ENCODE data around the gene RBP4.

Gene RBP4

GRCh38 chr10:93601146-93601773 is at the start of gene RBP4:
Gene RBP4, minus strand, starts transcription at chr10:93601235. Its CDS starts 207 bp downstream, at chr10:93601028.
- DNase-seq, result no peak

- DNase-seq, result no peak
Measured at GRCh38 chr10:93639791-93640190, 38.8 kb upstream of the RBP4 start.

GRCh38 chr10:93630625-93631557 is 29.9 kb upstream of the RBP4 start:
- DNase-seq, result no peak

DNA sequence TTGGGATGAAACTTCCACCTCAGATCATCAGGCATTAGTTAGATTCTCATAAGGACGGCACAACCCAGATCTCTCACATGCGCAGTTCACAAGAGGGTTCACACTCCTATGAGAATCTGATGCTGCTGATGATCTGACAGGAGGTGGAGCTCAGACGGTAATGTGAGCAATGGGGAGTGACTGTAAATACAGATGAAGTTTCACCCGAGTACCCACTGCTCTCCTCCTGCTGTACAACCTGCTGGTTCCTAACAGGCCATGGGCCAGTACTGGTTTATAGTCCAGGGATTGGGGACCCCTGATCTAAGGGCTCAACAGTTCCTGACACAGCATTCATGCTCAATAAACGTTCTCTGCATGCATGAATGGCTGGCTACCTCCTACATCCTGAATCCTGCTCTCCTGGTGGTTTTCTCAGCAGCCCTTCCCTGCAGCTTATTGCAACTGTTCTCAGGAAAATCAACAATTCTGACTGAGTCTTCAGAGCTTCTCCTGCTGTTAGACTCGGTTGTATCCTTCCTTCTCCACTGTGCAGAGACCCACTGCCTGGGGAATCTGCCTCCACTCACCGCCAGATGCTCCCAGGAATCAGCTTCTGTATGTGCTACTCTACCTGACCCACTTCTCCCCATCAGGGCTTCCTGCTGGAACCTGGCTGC is 28.7 kb upstream of the RBP4 start:
- DNase-seq, result no peak

DNA sequence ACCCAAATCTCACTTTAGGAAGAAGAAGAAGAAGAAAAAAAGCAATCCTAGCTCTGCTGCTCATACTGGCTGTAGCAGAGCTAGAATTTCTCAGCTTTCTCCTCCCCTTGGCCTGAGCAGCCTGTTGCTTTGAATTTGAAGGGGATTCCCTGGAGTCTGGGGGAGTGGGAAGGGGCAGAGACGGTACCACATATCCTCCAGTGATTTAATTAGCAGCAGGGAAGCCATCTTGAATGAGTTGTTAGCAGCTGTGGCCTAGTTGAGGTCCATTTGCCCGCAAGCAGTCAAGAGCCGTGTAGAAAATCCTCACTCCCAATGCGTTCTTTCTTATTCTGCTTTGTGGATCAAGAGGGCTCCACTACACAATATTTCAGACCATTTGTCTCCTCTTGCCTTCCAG is 27.8 kb upstream of the RBP4 start:
- DNase-seq, result no peak

DNA sequence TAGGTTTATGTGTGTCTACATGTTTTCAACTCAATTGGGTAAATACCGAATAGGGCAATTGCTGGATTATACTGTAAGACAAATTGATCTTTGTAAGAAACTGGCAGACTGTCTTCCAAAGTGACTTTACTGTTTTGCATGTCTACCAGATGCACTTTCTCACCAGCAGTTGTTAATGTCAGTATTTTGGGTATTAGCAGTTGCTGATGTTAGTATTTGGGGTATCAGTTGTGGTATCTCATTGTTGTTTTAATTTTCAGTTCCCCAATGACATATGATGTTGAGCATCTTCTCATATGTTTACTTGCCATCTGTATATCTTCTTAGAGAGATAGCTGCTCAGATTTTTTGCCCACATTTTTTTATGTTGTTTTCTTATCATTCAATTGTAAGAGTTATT is 21.9 kb upstream of the RBP4 start:
- no peak for DNase-seq

GRCh38 chr10:93620925-93621324 is 19.9 kb upstream of the RBP4 start:
- no peak for DNase-seq

- no peak for DNase-seq
Measured at GRCh38 chr10:93615576-93616235, 14.7 kb upstream of the RBP4 start.

DNA sequence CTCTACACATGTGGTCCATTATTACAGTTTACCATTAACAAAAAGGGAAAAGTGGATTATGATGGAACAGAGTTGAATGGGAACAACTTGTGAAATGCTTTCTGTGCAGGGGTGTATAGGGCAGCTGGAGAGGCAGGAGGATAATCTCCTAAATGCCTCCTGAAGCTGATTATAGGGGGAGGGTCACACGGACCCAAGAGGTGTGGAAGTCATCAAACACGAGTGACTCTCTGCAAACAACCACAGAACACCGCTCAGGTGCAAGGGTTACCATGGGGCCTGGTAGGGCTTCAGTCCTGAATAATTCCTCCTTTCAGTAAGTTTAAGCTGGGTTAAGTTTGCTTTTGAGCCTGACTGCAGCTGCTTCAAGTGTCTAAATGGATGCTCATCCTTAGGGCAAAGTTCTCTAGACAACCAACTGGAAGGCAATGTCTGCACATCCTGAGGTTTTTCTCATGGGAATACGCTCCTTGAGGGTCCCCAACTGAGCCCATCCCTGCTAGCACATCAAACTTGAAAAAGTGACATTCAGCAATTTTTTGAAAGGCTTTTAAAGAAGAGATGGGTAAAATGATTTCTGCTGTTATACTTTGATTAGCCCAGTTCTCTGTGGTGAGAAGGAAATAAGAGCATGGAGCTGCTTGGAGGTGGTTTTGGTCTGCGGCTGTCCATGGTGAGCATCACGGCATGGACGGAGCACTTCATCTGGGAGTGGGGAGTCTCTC is 13.2 kb upstream of the RBP4 start:
- no peak for DNase-seq

- no peak for DNase-seq
Measured at GRCh38 chr10:93613126-93613525, 12.1 kb upstream of the RBP4 start.

DNA sequence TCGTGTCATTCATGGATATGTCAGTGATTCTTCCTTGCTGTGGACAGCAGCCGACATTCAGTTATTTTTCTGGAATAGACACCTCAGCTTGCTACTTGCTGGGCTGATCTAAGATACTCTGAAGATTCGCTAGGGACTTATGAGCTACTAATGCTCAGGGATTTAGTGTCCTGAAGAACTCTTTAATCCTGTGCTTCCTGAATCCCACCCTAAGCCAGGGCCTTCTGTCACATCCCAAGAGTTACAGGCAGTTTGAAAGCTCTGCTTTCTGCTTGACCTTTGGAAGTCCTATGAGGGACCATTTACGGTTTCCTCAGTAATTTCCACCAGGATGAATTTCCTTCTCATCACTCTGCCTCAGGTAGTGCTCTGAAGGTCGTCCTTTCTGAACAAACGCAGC is 11.3 kb upstream of the RBP4 start, which contains the start of gene PDE6C:
Gene PDE6C (plus strand): TSS at position 227 of the 400 bp plus-strand sequence. CDS start 189 bp downstream, outside the sequence.
- no peak for DNase-seq

DNA sequence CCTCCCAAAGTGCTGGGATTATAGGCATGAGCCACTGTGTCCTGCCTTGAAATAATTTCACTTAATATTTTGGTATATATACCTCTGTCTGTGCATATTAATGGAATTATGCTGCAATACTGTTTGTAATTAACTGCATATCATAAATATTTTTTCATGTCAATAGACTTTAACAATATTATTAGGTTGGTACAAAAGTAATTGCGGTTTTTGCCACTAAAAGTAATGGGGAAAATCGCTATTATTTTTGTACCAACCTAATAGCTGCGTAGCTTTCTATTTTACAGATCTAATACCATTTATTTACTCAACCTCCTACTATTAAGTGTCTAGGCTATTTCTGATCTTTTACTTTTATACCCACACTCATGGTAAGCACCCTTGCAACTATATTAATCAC is 7.4 kb upstream of the RBP4 start:
- DNase-seq, result no peak

DNA sequence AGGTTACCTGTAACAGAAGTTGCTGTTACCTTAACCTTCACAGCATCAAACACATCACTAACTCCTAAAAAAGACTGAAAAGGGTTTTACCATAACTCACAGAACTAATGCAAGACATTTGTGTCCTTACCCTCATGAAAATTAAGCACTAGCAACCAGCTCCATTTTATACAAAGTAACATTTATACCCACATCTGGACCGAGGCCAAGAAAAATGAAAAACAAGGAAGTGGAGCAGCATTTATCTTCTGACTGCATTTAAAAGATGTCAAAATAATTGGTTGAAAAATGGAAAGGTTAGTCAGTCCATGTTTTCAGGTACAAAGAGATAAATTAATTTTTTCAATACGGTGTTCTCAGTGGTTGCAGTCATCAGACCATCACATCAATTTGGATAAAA is 3.1 kb upstream of the RBP4 start:
- DNase-seq, result no peak

- no peak for DNase-seq
Measured at GRCh38 chr10:93603023-93603422, 2.0 kb upstream of the RBP4 start.

DNA sequence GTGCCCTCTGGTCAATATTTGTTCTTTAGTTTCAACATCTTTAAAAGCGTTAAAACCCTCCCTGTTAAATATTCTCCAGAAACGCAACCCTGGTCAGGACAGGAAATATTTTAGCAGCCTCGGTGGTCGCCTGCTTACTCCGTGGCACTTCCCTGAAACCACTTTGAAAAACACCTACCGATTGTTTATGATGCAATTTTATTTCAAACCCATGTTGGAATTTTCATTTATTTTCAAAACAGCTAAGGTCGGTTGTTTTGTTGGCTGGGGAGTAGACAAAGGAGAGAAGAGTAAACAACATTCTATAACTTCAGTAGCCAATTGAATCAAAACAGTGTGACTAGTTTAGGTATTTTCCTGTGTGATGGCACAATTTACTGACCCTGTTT is 733 bp upstream of the RBP4 start:
- DNase-seq, result no peak

DNA sequence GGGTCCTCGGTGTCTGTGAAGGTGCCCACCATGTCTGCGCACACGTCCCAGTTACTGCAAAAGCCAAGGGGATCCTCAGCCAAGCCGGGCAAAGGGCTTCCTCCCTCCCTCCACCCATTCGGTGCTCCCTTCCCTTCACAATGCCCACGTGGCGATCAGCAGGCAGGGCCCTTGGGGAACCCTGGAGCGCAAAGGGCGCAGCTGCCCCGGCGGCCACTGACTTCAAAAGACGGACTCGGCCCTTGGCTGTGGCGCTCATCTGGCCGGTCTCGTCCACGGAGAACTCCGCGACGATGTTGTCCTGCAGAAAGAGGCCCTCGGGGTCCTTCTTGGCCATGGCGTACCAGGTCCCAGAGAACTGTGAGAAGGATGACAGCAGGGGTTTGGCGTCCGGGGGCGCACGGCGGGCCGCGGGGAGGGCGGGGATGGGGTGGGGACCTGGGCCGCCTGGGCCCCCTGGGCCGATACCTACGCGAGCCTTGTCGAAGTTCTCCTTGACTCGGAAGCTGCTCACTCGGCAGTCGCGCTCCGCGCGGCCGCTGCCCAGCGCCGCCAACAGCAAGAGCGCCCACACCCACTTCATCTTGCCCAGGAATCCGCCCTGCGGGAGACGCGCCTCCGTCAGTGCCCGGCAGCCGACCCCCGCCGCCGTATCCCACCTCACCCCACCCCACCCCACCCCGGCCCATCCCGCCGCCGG is 439 bp downstream of the RBP4 start:
- no peak for DNase-seq

GRCh38 chr10:93599778-93600177 is 1.3 kb downstream of the RBP4 start:
- DNase-seq, result no peak

DNA sequence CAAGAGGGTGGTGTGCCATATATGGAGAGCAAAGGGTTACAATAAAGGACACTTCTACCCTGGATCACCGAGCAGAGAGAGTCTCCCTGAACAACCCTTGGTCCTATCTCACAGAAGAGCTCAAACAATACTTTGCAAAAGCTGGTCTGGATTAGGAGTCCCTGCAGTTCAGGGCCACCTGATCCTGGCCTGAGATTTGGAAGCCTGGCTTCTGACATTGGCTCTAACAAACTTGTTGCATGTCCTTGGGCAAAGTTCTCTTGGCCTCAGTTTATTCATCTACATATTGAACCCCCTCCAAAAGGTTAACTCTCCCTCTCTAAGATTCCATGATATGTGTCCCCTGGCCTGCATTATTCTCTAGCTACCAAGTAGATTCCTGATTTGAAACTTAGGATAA is 1.7 kb downstream of the RBP4 start:
- DNase-seq, result no peak

DNA sequence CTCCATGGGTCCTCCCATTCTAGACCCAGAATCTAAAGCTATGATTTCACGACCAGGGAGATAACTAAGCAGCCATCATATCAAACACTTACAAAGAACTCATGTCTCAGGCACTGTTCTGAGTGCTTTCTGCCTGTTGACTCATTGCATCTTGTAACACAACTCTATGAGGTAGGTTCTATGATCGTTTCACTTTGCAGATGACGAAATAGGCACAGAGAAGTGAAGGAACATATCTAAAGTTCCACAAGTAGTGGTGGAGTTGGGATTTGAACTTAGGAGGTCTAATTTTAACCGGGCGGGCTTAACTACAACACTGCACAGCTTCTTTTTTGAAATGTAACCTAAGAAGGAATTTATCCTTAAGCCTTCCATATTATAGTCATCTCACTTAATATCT is 2.9 kb downstream of the RBP4 start:
- no peak for DNase-seq

- no peak for DNase-seq
Measured at GRCh38 chr10:93597075-93597599, 3.9 kb downstream of the RBP4 start.

DNA sequence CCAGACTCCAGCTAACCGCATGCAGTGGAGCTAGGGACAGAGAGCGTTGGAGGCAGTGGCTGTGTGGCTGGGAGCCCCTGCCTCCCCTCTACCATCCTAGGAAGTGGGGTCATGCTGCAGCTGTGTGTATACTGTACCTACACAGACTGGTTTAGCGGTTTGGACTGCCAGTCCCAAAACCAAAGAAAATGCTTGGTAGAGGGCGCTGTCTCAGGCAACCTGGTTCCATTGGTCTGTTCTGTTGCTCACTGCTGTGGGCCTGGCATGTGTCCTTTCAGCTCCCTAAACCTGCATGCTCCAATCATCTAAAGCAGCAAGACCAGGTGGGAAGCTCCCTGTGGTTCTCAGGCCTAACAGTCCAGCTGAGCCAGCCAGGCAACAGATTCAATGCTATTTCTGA is 4.5 kb downstream of the RBP4 start:
- no peak for DNase-seq
